ENCODE results near the gene CD93. TPM values are rescaled to one million over a fixed set of nuclear protein-coding genes. Genes with fewer than 3 reads are reported as not detected.

CD93 gene
- total RNA-seq, 1 donor from 2014 or later: 5.0 TPM

GRCh38 chr20:23061734-23062561 lies 24.2 kb downstream of the CD93 start:
- intact Hi-C loops (cut with micrococcal nuclease): no loop called here

DNA sequence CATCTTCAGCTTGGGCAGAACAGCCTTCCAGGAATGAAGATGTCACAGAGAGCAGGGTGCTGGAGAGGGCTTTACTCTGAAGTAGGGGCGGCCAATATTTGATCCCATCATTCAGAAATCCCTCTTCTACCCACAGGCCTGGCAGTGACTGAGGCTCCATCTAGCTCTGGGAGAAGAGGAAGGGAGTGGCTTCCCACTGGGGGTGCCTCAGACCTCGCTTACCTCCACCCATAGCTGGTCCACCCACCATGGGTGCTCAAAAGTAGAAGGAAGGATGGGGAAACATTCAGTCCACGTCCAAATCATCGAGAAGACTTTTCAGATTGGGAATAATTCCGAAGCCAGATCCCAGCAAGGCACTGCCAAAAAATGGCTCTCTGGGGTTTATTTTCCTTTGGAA lies 24.9 kb downstream of the CD93 start:
- intact Hi-C loops (cut with micrococcal nuclease): no loop called here

DNA sequence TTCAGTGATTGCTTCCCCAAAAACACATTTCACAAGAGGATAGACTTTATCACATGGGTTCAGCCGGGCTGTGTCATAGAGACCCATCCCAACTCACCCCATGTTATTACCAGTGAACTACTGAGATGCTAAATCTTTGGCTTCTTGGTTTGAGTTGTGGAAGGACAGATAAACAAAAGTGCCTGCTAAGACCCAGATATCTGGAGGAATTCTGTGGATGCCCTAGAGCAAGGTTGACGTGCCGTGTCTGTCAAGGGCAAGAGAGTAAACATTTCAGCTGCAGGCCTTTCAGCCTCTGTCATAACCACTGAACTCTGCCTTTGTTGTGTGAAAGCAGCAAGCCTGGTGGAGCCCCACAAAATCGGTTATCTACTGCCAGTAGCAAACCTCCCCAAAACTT lies 25.5 kb downstream of the CD93 start:
- intact Hi-C loops (cut with micrococcal nuclease): no loop called here

DNA sequence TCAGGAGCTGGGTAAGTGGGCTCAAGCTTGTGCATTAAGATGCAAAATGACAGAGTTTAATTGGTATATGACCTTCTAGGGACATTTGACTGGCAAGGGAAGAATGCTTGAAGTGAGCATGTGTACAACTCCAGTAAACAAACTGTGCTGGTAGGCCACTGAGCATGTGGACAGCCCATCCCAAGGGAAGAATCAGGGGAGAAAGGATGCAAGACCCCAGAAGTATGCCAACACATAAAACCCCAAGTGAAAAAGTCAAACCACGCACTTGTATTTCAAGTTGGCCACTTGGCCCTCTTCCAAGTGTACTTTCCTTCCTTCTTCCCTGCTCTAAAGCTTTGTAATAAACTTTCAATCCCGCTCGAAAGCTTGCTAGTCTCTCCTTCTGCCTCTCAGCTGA lies 26.3 kb downstream of the CD93 start:
- intact Hi-C loops (cut with micrococcal nuclease): no loop called here

- intact Hi-C loops (cut with micrococcal nuclease): no loop called here
These were observed 27.1 kb downstream of the CD93 start for GRCh38 chr20:23059001-23059400.

- intact Hi-C loops (cut with micrococcal nuclease): no loop called here
These were observed 27.9 kb downstream of the CD93 start for GRCh38 chr20:23058240-23058639.

GRCh38 chr20:23052904-23053303 lies 33.2 kb downstream of the CD93 start:
- intact Hi-C loops (cut with micrococcal nuclease): no loop called here

DNA sequence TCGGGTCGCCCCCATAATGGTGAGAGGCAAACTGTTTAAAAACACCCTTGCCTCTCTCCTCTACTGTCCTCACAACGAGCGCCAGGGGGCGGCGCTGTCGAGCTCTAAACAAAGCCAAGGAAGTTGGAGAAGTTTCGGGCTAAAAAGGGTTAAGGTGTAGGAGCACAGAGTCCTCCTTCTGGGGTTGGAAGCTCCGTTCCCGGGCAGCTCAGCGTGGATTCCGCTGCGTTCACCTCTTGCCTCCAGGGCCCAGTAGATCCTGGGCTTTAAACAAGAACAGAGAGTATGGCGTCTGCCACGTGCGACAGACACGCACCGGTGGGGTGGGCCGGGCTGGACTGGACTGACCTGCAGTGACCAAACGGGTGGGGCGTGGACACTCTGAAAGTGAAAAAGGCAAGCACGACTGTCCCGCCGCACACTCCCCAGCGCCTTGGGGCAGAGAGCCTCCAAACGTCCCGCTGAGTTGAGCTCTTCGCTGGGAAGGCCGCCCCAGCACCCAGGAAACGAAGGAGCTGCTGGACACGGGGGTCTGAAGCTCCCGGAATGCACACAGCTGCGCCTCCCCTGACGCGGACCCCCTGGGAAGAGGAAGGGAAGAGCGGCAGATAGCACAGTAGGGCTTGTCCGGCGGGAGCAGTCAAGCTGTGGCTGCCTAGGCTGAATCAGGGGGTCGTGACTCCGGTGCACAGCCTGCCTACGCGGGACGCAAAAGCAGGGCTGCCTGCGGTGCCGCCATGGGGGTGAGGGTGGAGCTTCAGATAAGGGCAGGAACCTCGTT lies 35.1 kb downstream of the CD93 start:
- intact Hi-C loops (cut with micrococcal nuclease): loop anchor here (1.0 kb wide), 1 partner anchor 184 kb away; no protein-coding TSS in a partner anchor

DNA sequence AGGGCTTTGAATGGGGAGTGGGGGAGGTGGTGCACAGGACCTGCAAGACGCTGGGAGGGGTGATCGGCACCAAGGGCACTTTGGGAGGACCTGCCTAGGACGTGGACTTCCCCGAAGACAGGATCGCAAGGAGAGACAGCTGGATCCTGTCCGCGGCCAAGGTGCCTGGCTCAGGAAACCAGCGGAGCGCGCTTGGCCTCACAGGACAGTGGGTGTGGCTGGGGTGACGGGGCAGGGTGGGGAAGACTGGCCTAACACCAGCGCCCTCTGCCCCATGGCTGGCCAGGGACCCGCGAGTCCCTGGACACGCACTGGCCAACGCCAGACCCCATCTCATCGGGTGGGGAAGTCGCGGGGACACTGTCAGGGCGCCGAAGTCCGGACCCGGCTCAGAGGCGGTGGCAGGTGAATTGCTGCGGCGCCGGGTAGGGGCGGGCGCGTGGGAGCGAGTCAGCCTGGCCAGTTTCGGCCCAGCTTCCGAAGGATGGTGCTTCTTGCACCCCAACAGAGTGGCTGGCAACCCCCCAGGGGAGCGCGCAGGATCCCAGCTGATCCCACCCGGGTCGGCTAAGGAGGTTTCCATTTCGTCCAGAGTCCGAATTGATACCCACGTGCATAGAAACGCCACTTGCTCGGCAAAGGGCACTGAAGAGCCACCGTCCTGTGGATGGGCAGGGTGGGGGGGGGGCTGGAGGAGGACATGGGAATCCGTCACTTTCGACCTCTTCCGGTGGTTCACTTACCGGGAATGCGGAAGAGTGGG lies 35.9 kb downstream of the CD93 start:
- intact Hi-C loops (cut with micrococcal nuclease): loop anchor here (1.0 kb wide), 1 partner anchor 185 kb away; no protein-coding TSS in a partner anchor

- intact Hi-C loops (cut with micrococcal nuclease): loop anchor here (1.0 kb wide), 2 partner anchors 186 to 313 kb away; partner anchors contain the start of gene GZF1
These were observed 36.7 kb downstream of the CD93 start, which contains the start of gene THBD for GRCh38 chr20:23049201-23050075. Gene THBD, minus strand, starts transcription at chr20:23049672. Its CDS starts 168 bp downstream, at chr20:23049504.

GRCh38 chr20:23048283-23049200 lies 37.6 kb downstream of the CD93 start:
- intact Hi-C loops (cut with micrococcal nuclease): loop anchor here (1.0 kb wide), 1 partner anchor 314 kb away; the partner anchor contains the start of gene GZF1

DNA sequence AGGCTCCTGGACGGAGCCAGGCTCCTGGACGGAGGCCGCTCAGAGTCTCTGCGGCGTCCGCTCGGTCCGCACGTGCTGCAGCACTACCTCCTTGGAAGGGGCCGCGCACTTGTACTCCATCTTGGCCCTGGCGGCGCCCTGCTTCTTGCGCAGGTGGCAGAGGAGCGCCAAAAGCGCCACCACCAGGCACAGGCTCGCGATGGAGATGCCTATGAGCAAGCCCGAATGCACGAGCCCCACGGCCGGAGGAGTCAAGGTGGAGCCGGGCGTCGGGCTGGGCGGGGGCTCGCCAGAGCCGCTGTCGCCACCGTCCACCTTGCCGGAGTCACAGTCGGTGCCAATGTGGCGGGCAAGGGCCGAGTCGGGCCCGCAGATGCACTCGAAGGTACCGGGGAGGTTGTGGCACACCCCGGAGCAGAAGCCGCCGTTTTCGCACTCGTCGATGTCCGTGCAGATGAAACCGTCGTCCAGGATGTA lies 38.3 kb downstream of the CD93 start:
- intact Hi-C loops (cut with micrococcal nuclease): no loop called here

GRCh38 chr20:23047001-23047737 lies 39.0 kb downstream of the CD93 start:
- intact Hi-C loops (cut with micrococcal nuclease): no loop called here

GRCh38 chr20:23046431-23046830 lies 39.7 kb downstream of the CD93 start:
- intact Hi-C loops (cut with micrococcal nuclease): no loop called here

GRCh38 chr20:23043376-23043775 lies 42.7 kb downstream of the CD93 start:
- intact Hi-C loops (cut with micrococcal nuclease): no loop called here

GRCh38 chr20:23042270-23042669 lies 43.9 kb downstream of the CD93 start:
- intact Hi-C loops (cut with micrococcal nuclease): no loop called here

DNA sequence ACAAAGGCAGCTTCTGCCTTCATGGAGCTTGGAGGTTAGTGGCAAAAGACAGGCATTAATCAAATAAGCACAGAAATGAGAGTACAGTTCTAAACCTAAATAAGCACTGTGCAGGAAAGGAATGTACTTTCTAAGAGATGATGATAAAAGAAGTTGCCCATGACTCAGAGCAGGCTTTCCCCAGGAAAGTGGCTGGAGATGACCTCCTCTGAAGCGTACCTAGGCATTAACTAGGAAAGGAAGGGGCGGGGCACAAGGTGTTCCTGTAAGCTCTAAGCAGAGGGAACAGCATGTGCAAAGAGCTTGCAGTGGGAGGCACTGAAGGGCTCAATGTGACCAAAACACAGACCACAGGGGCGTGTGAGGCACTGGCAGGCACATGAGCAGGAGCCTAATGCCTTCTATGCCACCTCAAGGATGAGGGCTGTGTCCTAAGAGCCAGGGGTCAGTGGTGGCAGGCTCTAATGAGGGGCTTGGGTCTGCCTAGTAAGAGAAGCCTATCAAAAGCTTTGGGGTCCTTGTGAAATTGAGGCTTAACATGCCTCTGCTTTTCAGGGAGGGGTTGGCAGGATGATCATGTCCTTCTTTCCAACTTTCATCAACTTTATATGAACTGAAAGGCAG lies 46.1 kb downstream of the CD93 start:
- intact Hi-C loops (cut with micrococcal nuclease): no loop called here

All from T-helper 2 cell treated with Interferon-gamma antibody and Interleukin-4, amounts not matched to agents 100 ng/mL and 5 ng/mL, for 36 hours (primary cell).